ENCODE measurements around the gene BMP2K. TPM values are rescaled to one million over a fixed set of nuclear protein-coding genes. Genes with fewer than 3 reads are reported as not detected.
"Not testable (repeated sequence)": the region's sequence is repeated elsewhere in the genome, so short reads cannot be mapped to it uniquely, and the experiment has no call there.

The BMP2K gene
- total RNA-seq, 2 donors from 2014 or later: 15.8 to 18.9 TPM

- no peaks in the 10 kb centered on the region for H3K27me3 ChIP-seq
- ATAC-seq: no peak
- no peak for TF ChIP-seq CTCF (IDR thresholded peaks at IDR 0.05)
- no peak for TF ChIP-seq POLR2A (IDR thresholded peaks at IDR 0.05)
- no peaks in the 10 kb centered on the region for H3K36me3 ChIP-seq (replicated peaks in 1 of 2; ENCODE audit: insufficient read depth in 1 of 2, low read depth in 2 of 2)
- H3K4me3 ChIP-seq: no peak overlapping the region
- WGBS, 2 donors: 56 to 61% methylated on average over 2 of the region's 2 CpGs
- H3K27ac ChIP-seq: no peak overlapping the region
- DNase-seq: no peak
- H3K9me3 ChIP-seq: no peaks in the 10 kb centered on the region
- intact Hi-C loops (cut with DNase I): no loop called here
- no peaks in the 10 kb centered on the region for H3K4me1 ChIP-seq
These were observed 125.7 kb downstream of the BMP2K start for GRCh38 chr4:78901882-78902281.

GRCh38 chr4:78902298-78902697 is 126.1 kb downstream of the BMP2K start:
- no peak for ATAC-seq
- no peak for DNase-seq
- 91 to 100% methylated on average over 1 of the region's 1 CpG for WGBS, 2 donors
- Histone ChIP-seq H3K27ac (no peak overlapping the region), H3K27me3 (no peaks in the 10 kb centered on the region), H3K4me3 (no peak overlapping the region), H3K9me3 (no peaks in the 10 kb centered on the region), H3K4me1 (no peaks in the 10 kb centered on the region), H3K36me3 (replicated peaks in 1 of 2; ENCODE audit: insufficient read depth in 1 of 2, low read depth in 2 of 2) (no peaks in the 10 kb centered on the region)
- intact Hi-C loops (cut with DNase I): no loop called here
- TF ChIP-seq POLR2A (IDR thresholded peaks at IDR 0.05) (no peak), CTCF (IDR thresholded peaks at IDR 0.05) (no peak)

- Histone ChIP-seq H3K4me1 (no peaks in the 10 kb centered on the region), H3K9me3 (no peaks in the 10 kb centered on the region), H3K36me3 (replicated peaks in 1 of 2; ENCODE audit: insufficient read depth in 1 of 2, low read depth in 2 of 2) (no peaks in the 10 kb centered on the region), H3K27ac (no peak overlapping the region), H3K4me3 (no peak overlapping the region), H3K27me3 (no peaks in the 10 kb centered on the region)
- TF ChIP-seq CTCF (IDR thresholded peaks at IDR 0.05): no peak
- TF ChIP-seq POLR2A (IDR thresholded peaks at IDR 0.05): no peak
- ATAC-seq: no peak
- DNase-seq: no peak
- intact Hi-C loops (cut with DNase I): no loop called here
- WGBS, 2 donors: 66 to 70% methylated on average over 1 of the region's 1 CpG
These were observed 128.0 kb downstream of the BMP2K start for GRCh38 chr4:78904143-78904542.

- 94 to 95% methylated on average over 6 of the region's 6 CpGs for WGBS, 2 donors
- DNase-seq (no peak), ATAC-seq (no peak)
- Histone ChIP-seq H3K36me3 (replicated peaks in 1 of 2; ENCODE audit: insufficient read depth in 1 of 2, low read depth in 2 of 2) (no peaks in the 10 kb centered on the region), H3K27ac (no peak overlapping the region), H3K4me1 (no peaks in the 10 kb centered on the region), H3K4me3 (no peak overlapping the region), H3K9me3 (no peaks in the 10 kb centered on the region), H3K27me3 (no peaks in the 10 kb centered on the region)
- intact Hi-C loops (cut with DNase I): no loop called here
- no peak for TF ChIP-seq POLR2A (IDR thresholded peaks at IDR 0.05)
- no peak for TF ChIP-seq CTCF (IDR thresholded peaks at IDR 0.05)
These were observed 131.5 kb downstream of the BMP2K start for GRCh38 chr4:78907638-78908037.

- H3K27me3 ChIP-seq; ATAC-seq; H3K4me3 ChIP-seq; intact Hi-C loops (cut with DNase I); H3K27ac ChIP-seq; H3K9me3 ChIP-seq; H3K36me3 ChIP-seq (replicated peaks in 1 of 2; ENCODE audit: insufficient read depth in 1 of 2, low read depth in 2 of 2); DNase-seq; H3K4me1 ChIP-seq: not testable (repeated sequence)
- WGBS, 2 donors: 96 to 97% methylated on average over 6 of the region's 6 CpGs
These were observed 132.8 kb downstream of the BMP2K start for GRCh38 chr4:78908974-78909373.
